GM23338 (cell line): ENCODE results near the gene GET4. TPM values are rescaled to one million over a fixed set of nuclear protein-coding genes. Genes with fewer than 3 reads are reported as not detected.
"Not testable (repeated sequence)": the region's sequence is repeated elsewhere in the genome, so short reads cannot be mapped to it uniquely, and the experiment has no call there.

Source experiments
- ATAC-seq: fragments of 200-7000 bp; cut with Tn5 transposase; 3 replicates; pipeline ENCODE4 v1.9.1; 2020
- DNase-seq: peaks from one replicate; pipeline ENCODE4 v3.0.0-alpha.2; 2015; ENCODE audit warnings: low spot score
- H2AFZ ChIP-seq: fragments of 200-600 bp; sonication (generic); 2 replicates; pipeline ENCODE4 v1.8.0; 2016; ENCODE audit warnings: antibody characterized with exemption, mild to moderate bottlenecking, moderate library complexity
- H3F3A ChIP-seq: fragments of 200-600 bp; sonication (generic); replicated peaks from 2 replicates; pipeline ENCODE4 v1.8.0; 2017; ENCODE audit warnings: antibody characterized with exemption, mixed run types, low read depth
- H3K27ac ChIP-seq: fragments of 200-600 bp; sonication (generic); 2 replicates; pipeline ENCODE4 v1.6.1; 2016; ENCODE audit warnings: low read depth
- H3K27me3 ChIP-seq: fragments of 200-600 bp; sonication (generic); 2 replicates; pipeline ENCODE4 v1.8.0; 2016; ENCODE audit warnings: mild to moderate bottlenecking, mixed run types, moderate library complexity; ENCODE audit not compliant: insufficient read depth
- H3K36me3 ChIP-seq: fragments of 200-600 bp; sonication (generic); 2 replicates; pipeline ENCODE4 v1.8.0; 2016; ENCODE audit warnings: mild to moderate bottlenecking; ENCODE audit not compliant: insufficient read depth
- H3K4me1 ChIP-seq: fragments of 200-600 bp; sonication (generic); 2 replicates; pipeline ENCODE4 v1.8.0; 2016; ENCODE audit warnings: mild to moderate bottlenecking, moderate library complexity; ENCODE audit not compliant: insufficient read depth
- H3K4me2 ChIP-seq: fragments of 200-600 bp; sonication (generic); 2 replicates; pipeline ENCODE4 v1.7.1; 2017; ENCODE audit warnings: mixed run types
- H3K4me3 ChIP-seq: fragments of 200-600 bp; sonication (generic); 2 replicates; pipeline ENCODE4 v1.6.1; 2016; ENCODE audit warnings: mixed run types
- H3K79me2 ChIP-seq: fragments of 200-600 bp; sonication (generic); replicated peaks from 2 replicates; pipeline ENCODE4 v1.8.0; 2017; ENCODE audit warnings: mild to moderate bottlenecking; ENCODE audit not compliant: insufficient read depth
- H3K9me2 ChIP-seq: fragments of 200-600 bp; sonication (generic); 2 replicates; pipeline ENCODE4 v1.8.0; 2017; ENCODE audit not compliant: insufficient read depth
- H4K20me1 ChIP-seq: fragments of 200-600 bp; sonication (generic); replicated peaks from 2 replicates; pipeline ENCODE4 v1.8.0; 2017; ENCODE audit warnings: mild to moderate bottlenecking; ENCODE audit not compliant: insufficient read depth
- H3K27ac Mint-ChIP-seq: 2 replicates; pipeline ENCODE4 v1.8.0; 2020; ENCODE audit warnings: inconsistent platforms, mild to moderate bottlenecking, moderate library complexity, mixed read lengths
- H3K27me3 Mint-ChIP-seq: 3 replicates; pipeline ENCODE4 v1.8.0; 2022; ENCODE audit warnings: low read depth, mild to moderate bottlenecking, moderate library complexity, mixed read lengths, inconsistent platforms; ENCODE audit not compliant: insufficient read depth, poor library complexity
- H3K36me3 Mint-ChIP-seq: 3 replicates; pipeline ENCODE4 v1.8.0; 2021; ENCODE audit warnings: low read depth, mild to moderate bottlenecking, inconsistent platforms, moderate library complexity, mixed read lengths
- H3K4me1 Mint-ChIP-seq: 3 replicates; pipeline ENCODE4 v1.8.0; 2020; ENCODE audit warnings: mild to moderate bottlenecking, inconsistent platforms, mixed read lengths
- H3K4me3 Mint-ChIP-seq: 3 replicates; pipeline ENCODE4 v1.8.0; 2021; ENCODE audit warnings: moderate library complexity, mild to moderate bottlenecking, inconsistent platforms, mixed read lengths
- H3K9me3 Mint-ChIP-seq: 3 replicates; pipeline ENCODE4 v1.8.0; 2020; ENCODE audit warnings: moderate library complexity, mild to moderate bottlenecking, inconsistent platforms, mixed read lengths
- CREB1 ChIP-seq: fragments of 250-450 bp; sonication (Bioruptor Pico); IDR thresholded peaks from 2 replicates; pipeline ENCODE4 v1.5.0; 2020; ENCODE audit warnings: low read depth, mild to moderate bottlenecking, moderate library complexity
- EZH2phosphoT487 ChIP-seq: fragments of 200-600 bp; sonication (generic); IDR thresholded peaks from one replicate; pipeline ENCODE4 v1.8.1; 2018; ENCODE audit warnings: antibody characterized with exemption; ENCODE audit not compliant: unreplicated experiment
- POLR2AphosphoS5 ChIP-seq: IDR thresholded peaks from 2 replicates; pipeline ENCODE4 v1.6.1; 2016; ENCODE audit warnings: antibody characterized with exemption, low read depth
- REST ChIP-seq: IDR thresholded peaks from one replicate; pipeline ENCODE4 v1.6.1; 2018; ENCODE audit warnings: antibody characterized with exemption; ENCODE audit not compliant: unreplicated experiment
- STAT1 ChIP-seq: IDR thresholded peaks from one replicate; pipeline ENCODE4 v1.6.1; 2016; ENCODE audit warnings: antibody characterized with exemption; ENCODE audit not compliant: unreplicated experiment
- ZNF114 ChIP-seq: fragments of 250-450 bp; sonication (Bioruptor Pico); IDR thresholded peaks from 2 replicates; pipeline ENCODE4 v1.5.0; 2020; ENCODE audit warnings: mild to moderate bottlenecking, moderate library complexity
- ZNF331 ChIP-seq: fragments of 250-450 bp; sonication (Bioruptor Pico); IDR thresholded peaks from 2 replicates; pipeline ENCODE4 v1.5.0; 2020; ENCODE audit warnings: low read depth, mild to moderate bottlenecking, moderate library complexity
- ZNF462 ChIP-seq: fragments of 250-450 bp; sonication (Bioruptor Pico); IDR thresholded peaks from 2 replicates; pipeline ENCODE4 v1.5.0; 2020; ENCODE audit warnings: mild to moderate bottlenecking, moderate library complexity
- polyA plus RNA-seq: library from polyadenylated mRNA; unstranded; fragments of >200 nt; fragmentation: Nextera tagmentation; extraction: Ambion mirVana; gene quantifications from 2 replicates; pipeline ENCODE4 v1.2.1, GENCODE V29; 2016
- total RNA-seq: library from RNA; depleted of rRNA; stranded (reverse); fragments of >200 nt; shearing (Covaris generic); gene quantifications from 2 replicates; pipeline ENCODE4 v1.2.3, GENCODE V29; 2014
- TF ChIP-seq, protein P1 (sequence below), 2 experiments: fragments of 200-600 bp in 1 of 2; sonication (generic) in 1 of 2; conservative IDR thresholded peaks; 2 replicates each; pipeline versions ENCODE4 v1.5.1 to v1.6.1; 2016 to 2017; ENCODE audit warnings: antibody characterized with exemption in 2 of 2, low read depth in 2 of 2, mild to moderate bottlenecking in 2 of 2, moderate library complexity in 1 of 2

Gene GET4
- total and polyA plus RNA-seq, 2 experiments from 2014 or later: 48.0 to 79.1 TPM

GRCh38 chr7:924042-924441 is 47.7 kb downstream of the GET4 start:
- not testable (repeated sequence) for H3K4me2 ChIP-seq, H3K36me3 Mint-ChIP-seq, H3K4me1 Mint-ChIP-seq, ATAC-seq, DNase-seq, H3K4me3 Mint-ChIP-seq, H3K9me3 Mint-ChIP-seq, H3F3A ChIP-seq, H3K4me1 ChIP-seq, H3K27ac ChIP-seq, H3K27me3 ChIP-seq, H3K4me3 ChIP-seq, H3K27ac Mint-ChIP-seq, H2AFZ ChIP-seq, H3K36me3 ChIP-seq, H3K9me2 ChIP-seq, H3K79me2 ChIP-seq, H4K20me1 ChIP-seq, H3K27me3 Mint-ChIP-seq

DNA sequence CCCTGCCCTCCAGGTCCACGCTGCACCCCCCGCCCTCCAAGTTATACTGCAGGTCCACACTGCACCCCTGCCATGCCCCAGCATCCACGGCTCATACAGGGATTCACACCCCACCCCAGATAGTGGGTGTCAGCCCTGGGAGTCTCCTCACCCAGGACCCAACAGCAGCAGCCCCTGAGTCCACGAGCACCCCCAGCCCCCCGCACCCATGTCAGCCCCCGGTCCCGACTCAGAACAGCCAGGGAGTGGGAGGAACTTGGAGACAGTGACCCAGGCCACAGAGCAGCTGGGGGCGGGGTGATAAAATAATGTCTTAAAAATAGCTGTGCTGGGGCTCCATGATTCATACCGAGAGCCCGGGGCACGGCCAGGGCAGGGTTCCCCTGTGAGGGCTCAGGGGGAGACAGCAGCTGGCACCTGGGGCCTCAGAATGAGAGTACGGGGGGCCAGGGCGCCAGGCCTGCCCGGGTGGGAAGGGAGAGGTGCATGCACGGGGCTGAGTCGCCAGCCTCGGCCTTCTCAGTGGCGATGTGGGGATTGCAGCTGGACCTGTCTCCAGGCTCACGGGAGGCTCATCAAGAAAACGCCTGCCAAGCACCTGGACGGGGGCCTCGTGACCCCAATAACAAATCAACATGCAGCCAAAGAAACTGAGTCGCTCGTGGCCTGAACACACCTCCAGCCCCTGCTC is 48.3 kb downstream of the GET4 start:
- H3K4me3 ChIP-seq: no peak overlapping the region
- H3K9me2 ChIP-seq: no peaks in the 10 kb centered on the region
- no peaks in the 10 kb centered on the region for H3F3A ChIP-seq
- no peak overlapping the region for H3K4me2 ChIP-seq
- Mint-ChIP-seq H3K36me3 (no peaks in the 10 kb centered on the region), H3K27ac (no peak overlapping the region), H3K9me3 (no peaks in the 10 kb centered on the region), H3K27me3 (peaks cover 3% of the 10 kb centered on the region), H3K4me3 (no peak overlapping the region), H3K4me1 (no peaks in the 10 kb centered on the region; the same call in 2 of the 3 replicates)
- H4K20me1 ChIP-seq: no peaks in the 10 kb centered on the region
- no peaks in the 10 kb centered on the region for H3K27me3 ChIP-seq
- no peak overlapping the region for H2AFZ ChIP-seq
- no peaks in the 10 kb centered on the region for H3K79me2 ChIP-seq
- no peak for DNase-seq
- no peak overlapping the region for H3K27ac ChIP-seq
- no peak for ATAC-seq
- no peaks in the 10 kb centered on the region for H3K36me3 ChIP-seq
- H3K4me1 ChIP-seq: no peaks in the 10 kb centered on the region
- no peak for TF ChIP-seq ZNF462
- no peak for TF ChIP-seq ZNF331 (CRISPR knock-in tag)
- no peak for TF ChIP-seq POLR2AphosphoS5
- TF ChIP-seq ZNF114 (CRISPR knock-in tag): no peak
- TF ChIP-seq EZH2phosphoT487: no peak
- TF ChIP-seq REST: no peak
- TF ChIP-seq CREB1: no peak
- TF ChIP-seq, protein P1, sequence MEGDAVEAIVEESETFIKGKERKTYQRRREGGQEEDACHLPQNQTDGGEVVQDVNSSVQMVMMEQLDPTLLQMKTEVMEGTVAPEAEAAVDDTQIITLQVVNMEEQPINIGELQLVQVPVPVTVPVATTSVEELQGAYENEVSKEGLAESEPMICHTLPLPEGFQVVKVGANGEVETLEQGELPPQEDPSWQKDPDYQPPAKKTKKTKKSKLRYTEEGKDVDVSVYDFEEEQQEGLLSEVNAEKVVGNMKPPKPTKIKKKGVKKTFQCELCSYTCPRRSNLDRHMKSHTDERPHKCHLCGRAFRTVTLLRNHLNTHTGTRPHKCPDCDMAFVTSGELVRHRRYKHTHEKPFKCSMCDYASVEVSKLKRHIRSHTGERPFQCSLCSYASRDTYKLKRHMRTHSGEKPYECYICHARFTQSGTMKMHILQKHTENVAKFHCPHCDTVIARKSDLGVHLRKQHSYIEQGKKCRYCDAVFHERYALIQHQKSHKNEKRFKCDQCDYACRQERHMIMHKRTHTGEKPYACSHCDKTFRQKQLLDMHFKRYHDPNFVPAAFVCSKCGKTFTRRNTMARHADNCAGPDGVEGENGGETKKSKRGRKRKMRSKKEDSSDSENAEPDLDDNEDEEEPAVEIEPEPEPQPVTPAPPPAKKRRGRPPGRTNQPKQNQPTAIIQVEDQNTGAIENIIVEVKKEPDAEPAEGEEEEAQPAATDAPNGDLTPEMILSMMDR (conservative IDR thresholded peaks at IDR 0.05; ENCODE audit: low read depth in 2 of 2): no peak
- TF ChIP-seq STAT1: no peak
